Esophagus muscularis mucosa (tissue), 4 donors: Measurements from ENCODE around the gene PXYLP1.

Experiments
- CTCF ChIP-seq, 3 experiments: fragments of 200-600 bp in 2 of 3; fragments of 450-650 bp in 1 of 3; sonication (generic) in 2 of 3; IDR thresholded peaks; one replicate each; pipeline ENCODE4 v1.5.1; 2017 to 2019; ENCODE audit warnings: antibody characterized with exemption in 3 of 3, mild to moderate bottlenecking in 2 of 3, moderate library complexity in 1 of 3
- EP300 ChIP-seq: sonication (generic); formaldehyde crosslinking; IDR thresholded peaks from one replicate; pipeline ENCODE4 v1.6.1; 2017; ENCODE audit warnings: antibody characterized with exemption
- POLR2AphosphoS5 ChIP-seq, 2 donors: sonication (generic); formaldehyde crosslinking; IDR thresholded peaks; one replicate each; pipeline ENCODE4 v1.6.1; 2017; ENCODE audit warnings: antibody characterized with exemption in 2 of 2

DNA sequence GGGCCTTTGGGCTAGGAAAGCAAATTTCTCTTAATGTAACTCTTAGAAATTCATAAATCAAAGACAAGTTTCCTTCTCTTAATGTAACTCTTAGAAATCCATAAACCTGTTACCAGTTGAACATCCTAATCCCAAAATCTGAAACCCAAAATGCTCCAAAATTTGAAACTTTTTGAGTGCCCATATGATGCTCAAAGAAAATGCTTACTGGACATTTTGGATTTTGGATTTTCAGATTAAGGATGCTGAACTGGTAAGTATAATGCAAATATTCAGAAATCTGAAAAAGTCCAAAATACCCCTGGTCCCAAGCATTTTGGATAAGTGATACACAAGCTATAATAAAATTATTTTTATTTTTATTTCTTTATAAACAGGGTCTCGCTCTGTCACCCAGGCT is 85.2 kb downstream of the PXYLP1 start:
- TF ChIP-seq POLR2AphosphoS5 (IDR thresholded peaks at IDR 0.05) (no peak), CTCF (IDR thresholded peaks at IDR 0.05) (no peak), EP300 (no peak)
